ENCODE data around the gene LANCL3.

The LANCL3 gene

GRCh38 chrX:37607243-37607642 lies 35.8 kb downstream of the LANCL3 start:
- Histone ChIP-seq H3K79me2 (ENCODE audit: insufficient read depth, low read length) (no peaks in the 10 kb centered on the region), H3K9me3 (ENCODE audit: insufficient read depth, low read depth, low read length) (no peaks in the 10 kb centered on the region), H4K20me1 (ENCODE audit: insufficient read depth, low read length, poor library complexity, severe bottlenecking) (no peaks in the 10 kb centered on the region), H3K9ac (ENCODE audit: low read depth, low read length, poor library complexity, severe bottlenecking) (no peak overlapping the region), H3K4me3 (ENCODE audit: low read length, poor library complexity, severe bottlenecking) (no peak overlapping the region), H3K9me2 (replicated peaks; ENCODE audit: low read depth, low read length) (no peaks in the 10 kb centered on the region), H3K36me3 (ENCODE audit: insufficient read depth, low read length) (no peaks in the 10 kb centered on the region), H3K4me1 (ENCODE audit: insufficient read depth, low read length, poor library complexity, severe bottlenecking) (no peaks in the 10 kb centered on the region), H3K4me2 (ENCODE audit: low read depth, low read length, poor library complexity, severe bottlenecking) (no peak overlapping the region), H3K27me3 (ENCODE audit: insufficient read depth, low read length, poor library complexity, severe bottlenecking) (no peaks in the 10 kb centered on the region), H2AFZ (ENCODE audit: low read length) (no peak overlapping the region), H3F3A (ENCODE audit: low read depth) (no peaks in the 10 kb centered on the region)
- TF ChIP-seq EZH2phosphoT487 (IDR thresholded peaks at IDR 0.05; ENCODE audit: borderline replicate concordance), result no peak
- no peak for TF ChIP-seq CTCF (conservative IDR thresholded peaks at IDR 0.05; ENCODE audit: low read length)

- H3K4me3 ChIP-seq (ENCODE audit: low read length, poor library complexity, severe bottlenecking), result no peak overlapping the region
- no peaks in the 10 kb centered on the region for H3K9me3 ChIP-seq (ENCODE audit: insufficient read depth, low read depth, low read length)
- H3K9me2 ChIP-seq (replicated peaks; ENCODE audit: low read depth, low read length), result no peaks in the 10 kb centered on the region
- no peaks in the 10 kb centered on the region for H3K36me3 ChIP-seq (ENCODE audit: insufficient read depth, low read length)
- H3K79me2 ChIP-seq (ENCODE audit: insufficient read depth, low read length), result no peaks in the 10 kb centered on the region
- TF ChIP-seq CTCF (conservative IDR thresholded peaks at IDR 0.05; ENCODE audit: low read length), result no peak
- no peak for TF ChIP-seq EZH2phosphoT487 (IDR thresholded peaks at IDR 0.05; ENCODE audit: borderline replicate concordance)
- H3K27me3 ChIP-seq (ENCODE audit: insufficient read depth, low read length, poor library complexity, severe bottlenecking), result no peaks in the 10 kb centered on the region
- no peaks in the 10 kb centered on the region for H3K4me1 ChIP-seq (ENCODE audit: insufficient read depth, low read length, poor library complexity, severe bottlenecking)
- no peak overlapping the region for H2AFZ ChIP-seq (ENCODE audit: low read length)
- no peak overlapping the region for H3K4me2 ChIP-seq (ENCODE audit: low read depth, low read length, poor library complexity, severe bottlenecking)
- no peaks in the 10 kb centered on the region for H4K20me1 ChIP-seq (ENCODE audit: insufficient read depth, low read length, poor library complexity, severe bottlenecking)
- H3F3A ChIP-seq (ENCODE audit: low read depth), result no peaks in the 10 kb centered on the region
- no peak overlapping the region for H3K9ac ChIP-seq (ENCODE audit: low read depth, low read length, poor library complexity, severe bottlenecking)
These were observed 36.7 kb downstream of the LANCL3 start for GRCh38 chrX:37608156-37608555.

GRCh38 chrX:37609727-37610126 lies 38.3 kb downstream of the LANCL3 start:
- H3K36me3 ChIP-seq (ENCODE audit: insufficient read depth, low read length), result no peaks in the 10 kb centered on the region
- H3K27me3 ChIP-seq (ENCODE audit: insufficient read depth, low read length, poor library complexity, severe bottlenecking), result no peaks in the 10 kb centered on the region
- no peak overlapping the region for H2AFZ ChIP-seq (ENCODE audit: low read length)
- H3K4me1 ChIP-seq (ENCODE audit: insufficient read depth, low read length, poor library complexity, severe bottlenecking), result no peaks in the 10 kb centered on the region
- H3K4me3 ChIP-seq (ENCODE audit: low read length, poor library complexity, severe bottlenecking), result no peak overlapping the region
- TF ChIP-seq EZH2phosphoT487 (IDR thresholded peaks at IDR 0.05; ENCODE audit: borderline replicate concordance), result no peak
- TF ChIP-seq CTCF (conservative IDR thresholded peaks at IDR 0.05; ENCODE audit: low read length), result no peak
- no peaks in the 10 kb centered on the region for H4K20me1 ChIP-seq (ENCODE audit: insufficient read depth, low read length, poor library complexity, severe bottlenecking)
- H3K9me3 ChIP-seq (ENCODE audit: insufficient read depth, low read depth, low read length), result no peaks in the 10 kb centered on the region
- no peaks in the 10 kb centered on the region for H3K79me2 ChIP-seq (ENCODE audit: insufficient read depth, low read length)
- H3K4me2 ChIP-seq (ENCODE audit: low read depth, low read length, poor library complexity, severe bottlenecking), result no peak overlapping the region
- no peak overlapping the region for H3K9ac ChIP-seq (ENCODE audit: low read depth, low read length, poor library complexity, severe bottlenecking)
- H3F3A ChIP-seq (ENCODE audit: low read depth), result no peaks in the 10 kb centered on the region
- no peaks in the 10 kb centered on the region for H3K9me2 ChIP-seq (replicated peaks; ENCODE audit: low read depth, low read length)
